Measurements from ENCODE around the gene LRRC56.

Gene LRRC56

DNA sequence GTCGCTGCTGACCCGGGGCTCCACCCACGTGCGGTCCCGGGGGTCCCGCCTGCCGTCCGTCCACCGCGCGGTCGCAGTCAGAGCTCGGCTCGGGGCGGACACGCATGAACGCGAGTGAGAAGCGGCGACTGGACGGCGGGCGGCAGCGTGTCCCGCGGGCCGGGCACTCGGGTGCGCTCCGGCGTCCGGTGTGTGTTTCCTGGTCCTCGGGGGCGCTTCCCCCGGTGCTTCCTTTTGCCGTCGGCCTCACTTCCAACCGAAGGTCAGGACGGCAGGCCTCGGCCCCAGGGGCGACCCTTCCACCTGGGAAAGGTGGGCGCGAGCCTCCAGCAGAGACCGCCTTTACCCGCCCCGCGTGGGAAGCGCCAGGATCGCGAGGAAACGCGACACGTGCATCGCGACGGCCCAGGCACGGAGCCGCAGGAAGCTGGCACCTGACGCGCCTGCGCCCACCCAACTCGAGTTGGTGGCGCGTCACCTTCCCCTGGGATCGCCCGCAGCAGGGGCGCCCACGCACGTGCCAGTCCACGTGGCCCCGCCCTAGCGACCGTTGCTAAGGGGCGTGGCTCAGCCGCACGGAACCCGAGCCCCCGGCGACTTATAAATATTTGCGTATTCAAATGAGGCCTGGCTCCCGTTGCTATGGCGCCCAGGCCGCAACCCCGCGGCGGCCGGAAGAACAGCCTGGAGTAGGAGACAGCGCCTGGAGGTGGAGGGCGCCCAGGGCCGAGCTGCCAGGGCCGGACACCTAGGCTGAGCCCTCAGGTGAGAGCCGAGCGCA, at the start of gene LRRC56:
Gene LRRC56 (plus strand): TSS at position 687 of the 781 bp plus-strand sequence. CDS start 3,158 bp downstream, outside the sequence.
- DNase-seq = peak in 1 of 2 experiments; percentile 49

DNA sequence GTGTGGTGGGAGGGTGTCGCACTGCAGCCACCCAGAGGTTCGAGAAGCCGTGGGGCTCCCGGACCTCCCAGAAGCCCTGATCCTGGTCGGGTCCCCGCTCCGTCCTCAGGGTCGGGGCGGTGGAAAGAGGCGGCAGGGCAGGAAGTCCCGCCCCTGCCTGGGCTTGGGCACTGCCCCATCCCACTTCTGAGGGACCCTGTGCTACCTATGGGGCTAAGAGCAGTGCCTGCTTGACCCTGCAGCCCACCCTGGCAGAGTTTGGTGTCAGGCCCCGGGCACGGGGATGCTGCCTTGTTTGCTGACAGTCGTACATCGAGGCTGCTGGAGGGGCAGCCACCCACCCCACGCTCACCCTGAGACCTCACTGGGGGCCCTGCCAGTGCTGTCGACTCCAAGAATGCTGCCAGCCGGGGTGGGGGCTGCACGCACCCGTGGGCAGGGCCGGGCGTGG, 49.7 kb upstream of the LRRC56 start:
- no peak for DNase-seq

GRCh38 chr11:488062-488461, 49.3 kb upstream of the LRRC56 start:
- DNase-seq = no peak

- DNase-seq = no peak
Measured at GRCh38 chr11:488579-488978, 48.7 kb upstream of the LRRC56 start.

GRCh38 chr11:488992-489391, 48.3 kb upstream of the LRRC56 start:
- DNase-seq = no peak

- no peak for DNase-seq
Measured at GRCh38 chr11:489610-490185, 47.6 kb upstream of the LRRC56 start.

DNA sequence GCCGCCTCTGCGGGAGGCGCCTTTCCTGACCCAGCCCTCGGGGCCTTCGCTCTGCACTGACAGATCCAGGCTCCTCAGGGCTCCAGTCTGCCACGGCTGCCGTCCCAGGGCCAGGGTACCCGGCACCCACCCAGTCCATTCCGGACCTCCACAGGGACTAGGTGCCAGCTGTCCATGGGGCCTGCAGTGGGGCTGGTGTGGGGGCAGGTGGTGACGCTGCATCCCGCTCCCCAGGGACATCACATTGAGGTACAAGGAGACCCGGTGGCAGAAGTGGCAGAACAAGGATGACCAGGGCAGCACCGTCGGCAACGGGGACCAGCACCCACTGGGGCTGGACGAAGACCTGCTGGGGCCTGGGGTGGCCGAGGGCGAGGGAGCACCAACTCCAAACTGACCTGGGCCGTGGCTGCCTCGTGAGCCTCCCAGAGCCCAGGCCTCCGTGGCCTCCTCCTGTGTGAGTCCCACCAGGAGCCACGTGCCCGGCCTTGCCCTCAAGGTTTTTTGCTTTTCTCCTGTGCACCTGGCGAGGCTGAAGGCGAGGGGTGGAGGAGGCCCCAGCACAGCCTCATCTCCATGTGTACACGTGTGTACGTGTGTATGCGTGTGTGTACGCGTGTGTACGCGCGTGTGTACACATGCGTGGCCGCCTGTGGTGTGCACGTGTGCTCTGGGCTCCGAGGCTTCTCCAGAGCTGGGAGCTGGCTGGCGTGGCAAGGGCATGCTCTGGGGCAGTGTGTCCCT, 47.0 kb upstream of the LRRC56 start:
- no peak for DNase-seq

DNA sequence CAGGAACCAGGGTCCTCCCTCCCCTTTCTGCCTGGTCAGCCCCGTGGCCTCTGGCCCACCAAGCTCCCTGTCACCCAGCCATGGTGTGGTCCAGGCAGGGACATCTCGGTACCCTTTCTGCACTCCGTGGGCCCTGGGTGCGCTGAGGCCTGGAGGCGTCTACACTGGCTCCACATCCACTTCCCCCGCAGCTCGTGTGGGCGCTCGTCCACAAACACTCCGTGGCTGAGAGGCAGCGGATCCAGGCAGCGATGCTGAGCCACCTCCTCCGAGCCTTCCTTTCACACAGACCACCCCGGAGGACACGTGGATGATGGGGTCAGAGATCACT, 46.4 kb upstream of the LRRC56 start:
- DNase-seq = no peak

GRCh38 chr11:491358-491757, 46.0 kb upstream of the LRRC56 start:
- no peak for DNase-seq

DNA sequence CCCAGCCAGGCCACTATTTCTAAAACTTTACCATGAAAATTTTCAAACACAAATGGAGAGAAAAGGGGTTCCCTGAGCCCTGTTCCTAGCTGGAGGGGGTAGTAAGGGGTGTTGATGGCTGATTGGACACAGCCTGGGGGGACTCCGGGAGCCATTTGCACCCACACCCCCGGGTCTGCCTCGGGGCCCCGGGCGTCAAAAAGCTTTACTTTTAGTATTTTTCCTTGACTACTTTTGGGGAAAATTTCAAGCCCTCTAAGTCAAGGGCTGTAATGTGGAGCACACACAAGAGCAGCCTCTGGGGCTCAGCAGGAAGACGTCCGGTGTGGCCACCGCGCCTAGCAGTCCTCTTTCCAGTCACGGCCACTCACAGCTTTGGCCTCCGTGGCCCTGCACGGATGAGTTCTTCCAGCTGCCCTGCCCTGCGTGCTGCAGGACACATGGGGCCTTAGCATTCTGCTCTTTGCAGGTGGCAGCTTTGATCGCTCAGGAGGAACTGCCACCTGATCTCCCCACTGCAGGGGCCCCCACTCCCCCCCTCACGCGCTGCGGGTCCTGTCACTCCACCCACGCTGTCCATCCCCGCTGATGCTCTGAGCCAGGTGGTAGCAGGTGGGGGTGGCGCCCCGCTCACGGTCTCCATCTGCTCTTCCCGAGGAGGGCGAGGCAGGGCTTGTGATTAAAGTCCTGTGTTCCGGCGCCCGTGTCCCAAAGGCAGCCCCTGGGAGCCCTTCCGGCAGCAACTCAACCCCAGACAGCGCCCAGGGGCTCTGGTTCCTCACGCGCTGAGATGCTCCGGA, 44.7 kb upstream of the LRRC56 start:
- DNase-seq = no peak

DNA sequence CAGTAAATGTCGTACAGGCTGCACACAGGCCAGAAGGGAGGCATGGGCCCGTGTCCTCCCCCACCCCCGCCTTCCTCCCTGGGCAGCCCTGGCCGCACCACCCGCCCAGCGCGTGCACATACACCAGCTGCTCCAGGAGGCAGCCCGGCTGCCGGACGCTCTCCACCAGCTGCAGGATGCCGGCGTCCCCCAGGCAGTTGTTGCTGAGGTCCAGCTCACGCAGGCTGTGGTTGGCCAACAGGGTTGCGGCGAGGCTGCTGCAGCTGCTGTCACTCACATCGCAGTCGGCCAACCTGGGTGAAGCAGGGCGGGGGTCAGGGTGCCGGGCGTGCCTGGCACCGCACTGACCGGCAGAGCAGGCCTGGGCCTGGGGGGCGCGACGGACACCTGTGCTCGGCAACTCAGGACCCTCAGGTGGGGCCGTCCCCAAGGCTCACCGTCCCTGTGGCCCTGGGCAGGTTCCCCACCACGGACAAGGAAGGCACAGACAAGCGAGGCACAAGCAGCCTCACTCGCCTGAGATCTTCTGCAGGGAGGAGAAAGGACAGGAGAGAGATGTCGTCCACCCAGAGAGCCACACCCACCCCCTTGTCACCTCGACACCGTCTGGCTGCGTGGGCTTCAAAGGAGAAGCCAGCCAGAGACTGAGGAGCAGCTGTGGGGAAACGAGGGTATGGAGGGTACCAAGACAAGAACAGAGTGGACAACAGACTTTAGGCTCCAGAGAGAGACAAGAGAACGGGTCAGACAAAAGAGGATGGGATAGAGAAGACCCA, 42.4 kb upstream of the LRRC56 start:
- no peak for DNase-seq

DNA sequence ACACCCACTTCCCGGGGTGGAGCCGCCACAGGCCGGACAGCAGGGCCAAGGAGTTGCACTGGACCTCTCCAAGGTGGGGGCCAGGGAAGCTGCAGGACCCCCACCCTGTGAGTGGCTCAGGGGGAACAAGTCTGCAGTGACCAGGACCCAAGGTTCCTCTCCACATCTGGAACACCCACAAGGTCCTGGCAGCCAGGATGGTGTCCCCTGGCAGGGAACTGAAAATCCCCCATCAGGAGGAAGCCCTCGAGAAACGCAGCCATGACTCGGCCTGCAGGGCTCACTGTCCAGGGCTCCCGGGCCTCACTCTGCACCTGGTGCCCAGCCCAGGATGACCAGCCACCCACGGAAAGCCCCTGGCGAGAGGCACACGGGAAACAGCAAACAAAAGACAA, 41.8 kb upstream of the LRRC56 start:
- no peak for DNase-seq

GRCh38 chr11:496834-497564, 40.3 kb upstream of the LRRC56 start:
- no peak for DNase-seq

DNA sequence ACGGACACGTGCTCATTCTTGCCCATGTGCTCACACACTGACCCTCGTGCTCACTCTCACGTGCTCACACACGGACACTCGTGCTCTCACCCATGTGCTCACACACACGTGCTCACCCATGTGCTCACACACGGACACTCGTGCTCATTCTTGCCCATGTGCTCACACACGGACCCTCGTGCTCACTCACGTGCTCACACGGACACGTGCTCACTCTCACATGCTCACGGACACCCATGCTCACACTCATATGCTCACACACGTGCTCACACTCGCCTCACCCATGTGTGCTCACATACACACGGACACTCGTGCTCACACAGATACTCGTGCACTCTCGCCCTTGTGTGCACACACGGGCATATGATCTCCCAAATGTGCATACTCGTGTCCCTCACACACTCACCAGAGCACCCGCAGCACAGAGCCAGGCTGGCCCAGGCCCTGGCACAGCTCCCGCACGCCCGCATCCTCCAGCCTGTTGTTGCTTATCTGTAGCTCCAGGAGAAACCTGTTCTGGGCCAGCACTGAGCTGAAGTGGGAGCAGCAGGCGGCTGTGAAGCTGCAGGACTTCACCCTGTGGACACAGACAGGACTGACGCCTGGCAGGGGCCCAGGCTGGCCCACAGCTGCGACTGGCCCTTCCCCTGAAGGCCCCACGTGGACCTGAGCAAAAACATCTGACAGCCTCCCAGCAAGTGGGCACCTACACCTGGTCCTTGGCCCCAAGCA, 39.6 kb upstream of the LRRC56 start:
- DNase-seq = no peak

DNA sequence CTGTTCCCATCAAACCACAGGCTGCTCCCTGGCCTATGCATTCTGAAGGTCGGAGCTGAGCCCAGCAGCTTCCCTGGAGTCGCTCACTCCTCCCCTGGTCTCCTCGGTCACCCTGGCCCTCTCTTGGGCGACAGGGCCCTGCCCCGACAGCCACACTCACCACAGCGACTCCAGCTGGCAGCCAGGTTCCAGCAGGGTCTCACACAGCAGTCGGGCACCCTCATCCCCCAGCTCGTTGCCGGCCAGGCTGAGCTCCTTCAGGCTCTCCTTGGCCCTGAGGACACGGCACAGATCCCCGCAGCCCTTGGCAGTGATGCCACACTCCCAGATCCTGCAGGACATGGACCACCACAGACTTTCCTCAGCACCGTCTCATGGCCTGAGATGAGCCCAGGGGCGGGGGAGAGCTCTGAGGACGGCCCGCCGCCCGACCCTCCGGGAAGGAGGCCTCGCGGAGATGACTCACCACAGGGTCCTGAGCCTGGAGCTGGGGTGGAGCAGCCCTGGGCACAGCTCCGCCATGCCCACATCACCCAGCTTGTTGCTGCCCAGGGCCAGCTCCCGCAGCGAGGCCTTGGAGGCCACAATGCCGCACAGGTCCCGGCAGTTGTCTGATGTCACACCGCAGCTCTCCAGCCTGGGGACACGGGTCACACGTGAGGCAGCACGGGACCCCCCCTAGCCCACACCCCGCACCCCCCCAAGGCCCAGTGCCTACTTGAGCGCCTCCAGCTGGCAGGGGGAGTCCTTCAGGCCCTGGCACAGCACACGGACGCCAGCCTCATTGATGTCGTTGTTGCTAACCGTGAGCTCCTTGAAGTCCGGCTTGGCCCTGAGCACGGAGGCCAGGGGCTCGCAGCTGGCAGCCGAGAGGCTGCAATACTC, 38.8 kb upstream of the LRRC56 start:
- DNase-seq = no peak

GRCh38 chr11:499201-500076, 37.9 kb upstream of the LRRC56 start:
- no peak for DNase-seq

- no peak for DNase-seq
Measured at GRCh38 chr11:501001-501682, 36.2 kb upstream of the LRRC56 start.

GRCh38 chr11:501683-502287, 35.5 kb upstream of the LRRC56 start:
- DNase-seq = no peak

Measured in SW 1271 (cell line).